Measurements from ENCODE around the gene ZNF385A.

GRCh38 chr12:54426690-54427089 is 42.2 kb upstream of the ZNF385A start:
- no peak for TF ChIP-seq FOXM1 (IDR thresholded peaks at IDR 0.05; ENCODE audit: borderline replicate concordance)
- no peak for TF ChIP-seq SP1 (IDR thresholded peaks at IDR 0.05)
- TF ChIP-seq BHLHE40 (IDR thresholded peaks at IDR 0.05; ENCODE audit: borderline replicate concordance): no peak
- TF ChIP-seq HDGF (IDR thresholded peaks at IDR 0.05; ENCODE audit: borderline replicate concordance): no peak
- no peak for TF ChIP-seq TARDBP (IDR thresholded peaks at IDR 0.05)

Measured in HEK293T (cell line).